GM08714 (cell line): ENCODE data around the gene UTF1.

ENCODE experiments used
- H3K4me3 ChIP-seq: fragments of 200-500 bp; sonication (Bioruptor generic); 2 replicates; pipeline ENCODE4 v1.5.1; 2014; ENCODE audit warnings: mild to moderate bottlenecking, low read length, inconsistent platforms
- ZNF274 ChIP-seq: IDR thresholded peaks from 2 replicates; pipeline ENCODE4 v1.6.1; 2012; ENCODE audit warnings: mild to moderate bottlenecking, low read depth, low read length

UTF1 gene

GRCh38 chr10:133235932-133236331, 5.9 kb downstream of the UTF1 start:
- no peak overlapping the region for H3K4me3 ChIP-seq
- no peak for TF ChIP-seq ZNF274

DNA sequence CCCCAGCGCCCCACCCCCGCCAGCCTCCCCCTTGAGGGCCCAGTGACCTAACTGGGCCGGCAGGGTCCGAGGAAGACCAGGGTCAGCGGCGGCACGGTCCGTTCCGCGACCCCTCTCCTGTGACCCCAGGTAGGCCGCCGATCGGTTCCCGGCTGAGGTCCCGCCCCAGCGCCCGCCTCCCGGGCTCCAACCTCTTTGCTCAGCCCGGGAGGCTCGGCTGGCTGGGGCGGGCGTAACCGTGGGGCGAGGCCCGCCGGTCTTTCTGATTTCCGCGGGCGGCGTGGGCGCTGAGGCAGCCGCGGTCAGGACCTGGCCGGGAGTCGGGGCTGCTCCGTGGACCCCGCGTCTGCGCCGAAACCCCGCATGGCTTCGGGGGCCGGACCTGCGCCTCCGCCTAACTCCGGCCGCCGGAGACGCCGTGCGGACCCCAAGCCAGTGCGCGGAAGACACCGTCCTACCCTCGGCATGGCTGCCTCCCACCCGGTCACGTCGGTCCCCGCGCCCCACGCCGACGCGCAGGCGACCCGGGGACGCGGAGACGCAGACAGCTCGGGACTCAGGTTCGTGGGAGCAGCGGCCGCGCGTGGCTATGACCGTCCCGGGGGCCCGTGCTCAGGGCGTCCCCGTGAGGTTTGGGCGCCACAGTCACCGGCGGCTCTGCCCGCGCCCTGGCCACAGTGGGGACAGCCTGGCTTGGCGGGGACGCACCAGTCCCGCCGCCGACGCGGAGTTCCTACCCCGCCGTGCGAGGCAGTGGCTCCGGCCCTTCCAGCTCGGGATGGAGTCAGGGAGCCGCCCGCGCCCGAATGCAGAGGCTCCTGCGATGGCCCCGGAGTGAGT, 6.6 kb downstream of the UTF1 start:
- no peak for TF ChIP-seq ZNF274
- H3K4me3 ChIP-seq, result no peak overlapping the region

GRCh38 chr10:133237241-133237587, 7.2 kb downstream of the UTF1 start:
- TF ChIP-seq ZNF274, result no peak
- H3K4me3 ChIP-seq, result no peak overlapping the region

DNA sequence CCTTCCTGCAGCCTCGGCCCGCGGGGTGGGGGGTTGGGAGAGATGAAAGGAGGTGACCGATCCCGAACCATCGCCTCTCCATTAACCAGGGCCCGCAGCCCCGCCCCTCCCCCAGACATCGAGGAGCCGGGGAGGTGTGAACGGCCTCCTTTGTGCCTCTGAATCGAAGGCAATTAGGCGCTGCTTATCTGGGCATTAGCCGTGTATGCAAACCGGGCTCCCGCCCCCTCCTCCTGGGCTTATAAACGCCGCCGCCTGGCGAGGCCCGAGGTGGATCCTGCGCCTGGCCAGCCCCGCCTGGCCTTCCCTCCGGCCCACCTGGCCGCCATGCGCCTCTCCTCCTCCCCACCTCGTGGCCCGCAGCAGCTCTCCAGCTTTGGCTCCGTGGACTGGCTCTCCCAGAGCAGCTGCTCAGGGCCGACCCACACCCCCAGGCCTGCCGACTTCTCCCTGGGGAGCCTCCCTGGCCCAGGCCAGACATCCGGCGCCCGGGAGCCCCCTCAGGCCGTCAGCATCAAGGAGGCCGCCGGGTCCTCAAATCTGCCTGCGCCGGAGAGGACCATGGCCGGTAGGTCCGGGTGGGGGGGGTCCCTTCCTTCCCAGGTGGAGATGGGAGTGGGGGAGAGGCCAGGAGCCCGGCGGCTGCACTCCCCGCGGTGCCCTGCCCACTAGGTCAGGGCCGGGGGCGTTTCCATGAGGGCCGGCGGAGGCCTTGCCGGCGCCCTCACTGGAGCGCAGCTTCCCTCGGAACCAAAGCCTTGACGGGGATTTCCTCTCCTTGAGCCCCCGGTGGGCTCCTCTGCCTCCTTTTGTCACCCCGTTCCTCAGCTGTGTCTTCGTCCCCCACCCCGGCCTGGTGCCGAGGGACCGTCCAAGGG, 7.8 kb downstream of the UTF1 start, which contains the start of gene VENTX:
TSS of gene VENTX (plus strand) at position 268 of the 878 bp plus-strand sequence. CDS start at position 328, 60 bp downstream.
- H3K4me3 ChIP-seq, result no peak within 1 kb of the TSS
- no peak for TF ChIP-seq ZNF274

- no peak for TF ChIP-seq ZNF274
- H3K4me3 ChIP-seq, result no peak overlapping the region
These were observed 8.4 kb downstream of the UTF1 start for GRCh38 chr10:133238466-133238804.

DNA sequence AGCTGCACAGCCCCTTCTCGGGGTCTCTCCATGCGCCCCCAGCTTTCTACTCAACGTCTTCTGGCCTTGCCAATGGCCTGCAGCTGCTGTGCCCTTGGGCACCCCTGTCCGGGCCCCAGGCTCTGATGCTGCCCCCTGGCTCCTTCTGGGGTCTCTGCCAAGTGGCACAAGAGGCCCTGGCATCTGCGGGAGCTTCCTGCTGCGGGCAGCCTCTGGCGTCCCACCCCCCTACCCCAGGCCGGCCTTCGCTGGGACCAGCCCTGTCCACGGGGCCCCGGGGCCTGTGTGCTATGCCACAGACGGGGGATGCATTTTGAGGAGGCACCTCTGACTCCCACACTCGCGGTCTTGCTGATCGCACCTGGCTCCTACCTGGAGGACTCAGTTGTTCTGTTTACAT, 10.0 kb downstream of the UTF1 start:
- no peak overlapping the region for H3K4me3 ChIP-seq
- TF ChIP-seq ZNF274, result no peak

DNA sequence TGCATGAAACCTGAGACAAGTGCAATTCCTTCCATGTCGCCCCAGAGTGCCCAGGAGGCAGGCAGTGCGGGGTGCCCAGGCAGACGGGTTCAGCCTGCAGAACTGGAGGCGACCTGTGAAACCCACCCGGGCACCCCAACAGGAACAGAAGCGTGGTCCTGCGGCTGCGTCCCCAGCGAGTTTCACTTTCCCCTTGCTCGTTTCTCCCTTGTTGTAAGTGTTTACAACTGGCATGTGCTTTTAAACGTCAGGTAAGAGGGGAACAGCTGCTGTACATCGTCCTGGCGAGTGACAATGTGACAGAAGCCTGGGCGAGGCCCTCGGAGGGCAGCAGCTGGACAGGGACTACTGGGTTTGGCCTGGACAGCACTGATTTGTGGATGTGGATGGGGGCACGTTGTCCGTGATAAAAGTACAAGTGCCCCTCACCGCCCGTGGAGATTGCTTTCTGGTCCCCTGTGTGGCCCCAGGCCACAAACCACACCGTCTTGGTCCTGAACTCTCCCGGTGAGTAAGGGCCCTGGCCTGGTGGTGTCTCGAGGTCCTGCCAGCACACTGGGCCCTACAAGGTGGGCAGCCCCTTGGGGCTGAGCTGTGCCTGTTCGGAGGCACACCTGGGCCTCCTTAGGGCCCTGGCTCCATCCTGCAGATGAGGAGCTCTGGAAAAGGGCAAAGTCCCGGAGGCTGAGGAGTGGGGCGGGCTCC, 11.6 kb downstream of the UTF1 start:
- no peak for TF ChIP-seq ZNF274
- H3K4me3 ChIP-seq, result no peak overlapping the region; the same call in 1 of the 2 replicates

GRCh38 chr10:133242611-133243356, 12.8 kb downstream of the UTF1 start:
- H3K4me3 ChIP-seq, result no peak overlapping the region
- no peak for TF ChIP-seq ZNF274

GRCh38 chr10:133243593-133243992, 13.6 kb downstream of the UTF1 start:
- no peak for TF ChIP-seq ZNF274
- no peak overlapping the region for H3K4me3 ChIP-seq

DNA sequence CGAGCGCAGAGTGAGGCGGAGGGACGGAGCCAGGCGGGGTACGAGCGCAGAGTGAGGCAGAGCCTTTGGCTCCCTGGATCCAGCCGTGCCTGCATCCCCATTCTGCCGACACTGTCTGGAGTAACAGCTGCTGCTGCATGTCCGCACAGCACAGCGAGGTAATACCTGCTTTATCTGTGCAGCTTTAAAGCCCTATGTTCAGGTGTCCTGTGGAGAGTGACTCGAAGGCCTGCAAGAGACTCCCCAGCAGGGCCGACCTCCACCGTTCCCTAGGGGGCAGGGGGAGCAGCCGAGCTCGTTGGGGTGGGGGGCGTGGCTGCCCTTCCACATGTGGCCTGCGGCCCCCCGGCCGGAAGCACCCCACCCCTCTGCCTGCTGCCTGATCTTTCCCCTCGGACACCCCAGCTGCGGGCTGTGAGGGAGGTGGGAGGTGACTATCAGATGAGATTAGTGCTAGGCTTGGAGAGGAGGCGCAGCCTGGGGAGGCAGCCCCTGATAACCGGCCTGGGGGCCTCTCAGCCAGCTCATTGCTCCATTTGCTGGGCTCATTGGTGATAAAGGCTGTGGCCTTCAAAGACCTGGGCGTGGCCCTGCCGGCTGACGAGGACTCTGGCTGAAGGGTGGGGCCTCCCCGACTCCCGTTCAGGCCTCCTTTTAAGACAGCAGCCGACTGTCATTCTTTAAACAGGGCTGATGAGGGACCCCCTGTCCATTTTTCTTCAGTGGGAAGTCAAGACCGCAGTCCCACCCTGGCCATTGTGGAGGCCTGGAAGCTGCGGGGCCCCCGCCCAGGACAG, 15.6 kb downstream of the UTF1 start:
- H3K4me3 ChIP-seq, result no peak overlapping the region
- no peak for TF ChIP-seq ZNF274

GRCh38 chr10:133246236-133246626, 16.2 kb downstream of the UTF1 start:
- no peak overlapping the region for H3K4me3 ChIP-seq
- TF ChIP-seq ZNF274, result no peak

DNA sequence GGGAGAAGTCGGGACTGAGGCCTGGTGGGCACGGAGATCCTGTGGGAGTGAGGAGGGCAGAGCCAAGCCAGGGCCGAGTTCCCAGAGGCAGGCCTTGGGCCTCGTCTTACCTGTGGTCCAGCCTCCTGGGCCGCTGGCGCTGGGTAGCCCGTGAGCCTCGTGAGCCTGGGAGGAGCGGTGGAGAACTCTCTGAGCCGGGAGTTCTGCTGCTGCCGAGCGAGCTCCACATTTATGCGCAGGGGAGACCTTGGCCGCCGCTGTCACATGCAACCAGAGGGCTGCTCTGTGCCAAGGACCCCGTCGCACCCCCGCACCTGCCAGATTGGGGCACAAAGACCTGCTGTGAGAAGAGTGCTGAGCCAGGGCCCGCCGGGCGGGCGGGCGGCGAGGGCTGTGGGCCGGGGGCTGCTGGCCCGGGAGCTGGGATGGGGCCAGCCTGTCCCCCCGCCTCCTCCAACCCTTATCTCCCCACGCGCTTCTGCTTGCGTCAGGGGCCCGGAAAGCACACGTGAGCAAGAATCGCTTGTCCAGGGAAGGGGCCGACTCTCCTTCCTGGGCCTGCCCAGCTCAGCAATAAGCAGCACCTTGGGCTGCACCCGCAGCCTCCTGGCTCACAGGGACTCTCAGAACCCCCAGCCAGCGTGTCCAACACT, 17.8 kb downstream of the UTF1 start:
- no peak for TF ChIP-seq ZNF274
- no peak overlapping the region for H3K4me3 ChIP-seq

- H3K4me3 ChIP-seq, result no peak overlapping the region
- no peak for TF ChIP-seq ZNF274
These were observed 18.3 kb downstream of the UTF1 start for GRCh38 chr10:133248334-133248715.
